AG09319 (cell line): ENCODE data around the gene TCF19.

ENCODE experiments used
- DNase-seq: peaks from one replicate; pipeline ENCODE4 v3.0.0-alpha.2; 2010; ENCODE audit warnings: low read depth; ENCODE audit errors: extremely low read depth
- TF ChIP-seq, protein P1 (sequence below): IDR thresholded peaks from 2 replicates; pipeline ENCODE4 v1.5.1; 2011; ENCODE audit warnings: low read depth, mild to moderate bottlenecking, inconsistent platforms, low read length, moderate library complexity

TCF19 gene

GRCh38 chr6:31142361-31142761 is 16.0 kb upstream of the TCF19 start:
- no peak for DNase-seq
- TF ChIP-seq, protein P1, sequence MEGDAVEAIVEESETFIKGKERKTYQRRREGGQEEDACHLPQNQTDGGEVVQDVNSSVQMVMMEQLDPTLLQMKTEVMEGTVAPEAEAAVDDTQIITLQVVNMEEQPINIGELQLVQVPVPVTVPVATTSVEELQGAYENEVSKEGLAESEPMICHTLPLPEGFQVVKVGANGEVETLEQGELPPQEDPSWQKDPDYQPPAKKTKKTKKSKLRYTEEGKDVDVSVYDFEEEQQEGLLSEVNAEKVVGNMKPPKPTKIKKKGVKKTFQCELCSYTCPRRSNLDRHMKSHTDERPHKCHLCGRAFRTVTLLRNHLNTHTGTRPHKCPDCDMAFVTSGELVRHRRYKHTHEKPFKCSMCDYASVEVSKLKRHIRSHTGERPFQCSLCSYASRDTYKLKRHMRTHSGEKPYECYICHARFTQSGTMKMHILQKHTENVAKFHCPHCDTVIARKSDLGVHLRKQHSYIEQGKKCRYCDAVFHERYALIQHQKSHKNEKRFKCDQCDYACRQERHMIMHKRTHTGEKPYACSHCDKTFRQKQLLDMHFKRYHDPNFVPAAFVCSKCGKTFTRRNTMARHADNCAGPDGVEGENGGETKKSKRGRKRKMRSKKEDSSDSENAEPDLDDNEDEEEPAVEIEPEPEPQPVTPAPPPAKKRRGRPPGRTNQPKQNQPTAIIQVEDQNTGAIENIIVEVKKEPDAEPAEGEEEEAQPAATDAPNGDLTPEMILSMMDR: no peak

GRCh38 chr6:31143148-31143547 is 15.2 kb upstream of the TCF19 start:
- TF ChIP-seq, protein P1: no peak
- no peak for DNase-seq

GRCh38 chr6:31144296-31144969 is 14.0 kb upstream of the TCF19 start:
- TF ChIP-seq, protein P1: no peak
- no peak for DNase-seq

- DNase-seq: no peak
- TF ChIP-seq, protein P1: no peak
Observed at GRCh38 chr6:31144970-31145340, 13.4 kb upstream of the TCF19 start.

- DNase-seq: no peak
- TF ChIP-seq, protein P1: no peak
Observed at GRCh38 chr6:31145386-31145785, 13.0 kb upstream of the TCF19 start.

- TF ChIP-seq, protein P1: no peak
Observed at GRCh38 chr6:31149827-31150447, 8.5 kb upstream of the TCF19 start.

GRCh38 chr6:31152781-31153180 is 5.6 kb upstream of the TCF19 start:
- TF ChIP-seq, protein P1: no peak

More at GRCh38 chr6:31149827-31150447, 8.5 kb upstream of the TCF19 start:
- DNase-seq: no peak

More at GRCh38 chr6:31152781-31153180, 5.6 kb upstream of the TCF19 start:
- DNase-seq: no peak
